Measurements from ENCODE around the gene KASH5.

KASH5 gene, protein sequence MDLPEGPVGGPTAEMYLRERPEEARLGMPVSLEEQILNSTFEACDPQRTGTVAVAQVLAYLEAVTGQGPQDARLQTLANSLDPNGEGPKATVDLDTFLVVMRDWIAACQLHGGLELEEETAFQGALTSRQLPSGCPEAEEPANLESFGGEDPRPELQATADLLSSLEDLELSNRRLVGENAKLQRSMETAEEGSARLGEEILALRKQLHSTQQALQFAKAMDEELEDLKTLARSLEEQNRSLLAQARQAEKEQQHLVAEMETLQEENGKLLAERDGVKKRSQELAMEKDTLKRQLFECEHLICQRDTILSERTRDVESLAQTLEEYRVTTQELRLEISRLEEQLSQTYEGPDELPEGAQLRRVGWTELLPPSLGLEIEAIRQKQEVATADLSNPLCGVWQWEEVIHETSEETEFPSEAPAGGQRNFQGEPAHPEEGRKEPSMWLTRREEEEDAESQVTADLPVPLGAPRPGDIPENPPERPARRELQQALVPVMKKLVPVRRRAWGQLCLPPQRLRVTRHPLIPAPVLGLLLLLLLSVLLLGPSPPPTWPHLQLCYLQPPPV

DNA sequence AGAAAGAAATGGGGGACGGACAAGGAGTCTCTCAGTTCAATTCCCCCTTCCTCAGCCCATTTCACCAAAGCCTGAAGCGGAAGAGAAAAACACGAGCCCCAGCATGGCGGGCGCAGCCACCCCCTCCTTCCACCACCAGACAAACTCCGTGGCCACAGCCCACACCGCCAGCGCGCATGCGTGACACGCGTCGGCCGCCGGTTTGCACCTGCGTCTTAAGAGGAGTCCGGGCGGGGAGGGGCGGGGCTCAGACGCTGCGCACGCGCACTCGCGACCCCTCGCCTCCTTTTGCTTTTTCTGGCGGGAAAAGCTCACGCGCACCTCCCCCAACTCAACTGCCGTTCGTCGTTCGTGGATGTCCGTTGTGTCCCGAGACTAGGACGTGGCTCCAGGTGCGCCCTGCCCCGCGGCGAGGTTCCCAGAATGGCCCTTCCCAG lies at the start of gene KASH5:
Gene KASH5, plus strand, starts transcription at position 314 of the 437 bp plus-strand sequence. CDS start 2,635 bp downstream, outside the sequence.
- peak; percentile 29 for DNase-seq (ENCODE audit: low read depth)

DNA sequence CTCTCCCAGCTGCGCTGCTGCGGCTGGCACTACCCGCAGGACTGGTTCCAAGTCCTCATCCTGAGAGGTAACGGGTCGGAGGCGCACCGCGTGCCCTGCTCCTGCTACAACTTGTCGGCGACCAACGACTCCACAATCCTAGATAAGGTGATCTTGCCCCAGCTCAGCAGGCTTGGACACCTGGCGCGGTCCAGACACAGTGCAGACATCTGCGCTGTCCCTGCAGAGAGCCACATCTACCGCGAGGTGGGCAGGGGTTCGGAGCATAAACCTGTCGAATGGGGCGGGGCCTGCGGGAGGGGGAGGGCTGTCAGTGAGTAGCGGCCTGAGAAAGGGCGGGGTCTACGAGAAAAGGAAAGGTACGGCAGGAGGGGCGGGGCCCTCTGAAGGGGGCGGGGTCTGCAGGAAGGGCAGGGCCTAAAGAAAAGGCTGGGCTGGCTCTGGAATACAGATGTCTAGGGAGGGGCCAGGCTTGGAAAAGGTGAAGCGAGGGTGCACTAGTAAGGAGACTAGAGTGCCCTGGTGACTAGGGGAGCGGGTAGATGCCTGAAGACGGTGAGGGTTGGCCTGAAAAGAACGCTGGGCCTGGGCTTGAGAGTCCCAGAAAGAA lies 49.3 kb upstream of the KASH5 start:
- DNase-seq (ENCODE audit: low read depth): peak; percentile 55

DNA sequence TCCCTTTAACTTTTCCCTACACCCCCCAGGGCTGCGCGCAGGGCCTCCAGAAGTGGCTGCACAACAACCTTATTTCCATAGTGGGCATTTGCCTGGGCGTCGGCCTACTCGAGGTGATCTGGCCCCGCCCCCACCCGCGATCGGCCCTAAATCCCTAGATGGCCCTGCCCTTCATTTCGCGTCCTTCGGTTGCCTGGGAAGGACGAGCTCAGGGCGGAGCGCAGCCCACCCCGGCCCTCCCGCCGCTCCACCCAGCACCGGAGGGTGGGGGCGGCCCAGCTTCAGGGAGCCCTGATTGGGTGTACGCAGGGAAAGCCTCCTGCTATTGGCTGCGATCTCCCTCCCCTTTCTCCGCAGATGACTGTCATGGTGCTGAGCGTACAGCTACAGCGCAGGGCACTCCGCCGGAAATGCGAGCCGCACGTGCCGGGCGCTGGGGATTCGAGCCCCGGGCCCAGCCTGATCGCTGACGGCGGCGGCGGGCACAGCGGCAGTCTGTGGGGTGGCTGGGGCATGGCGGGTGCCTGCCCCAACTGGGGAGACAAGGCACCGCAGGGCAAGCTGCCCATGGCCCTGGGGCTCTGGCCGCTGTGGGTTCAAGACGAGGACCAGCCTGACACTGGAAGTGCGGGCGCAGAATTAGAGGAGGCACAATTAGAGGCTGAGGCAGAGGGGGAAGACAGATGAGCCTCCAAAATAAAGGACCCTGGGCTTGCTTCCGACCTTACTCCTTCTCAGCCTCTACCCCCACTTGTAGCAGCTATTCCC lies 48.6 kb upstream of the KASH5 start:
- DNase-seq (ENCODE audit: low read depth): peak; percentile 95

DNA sequence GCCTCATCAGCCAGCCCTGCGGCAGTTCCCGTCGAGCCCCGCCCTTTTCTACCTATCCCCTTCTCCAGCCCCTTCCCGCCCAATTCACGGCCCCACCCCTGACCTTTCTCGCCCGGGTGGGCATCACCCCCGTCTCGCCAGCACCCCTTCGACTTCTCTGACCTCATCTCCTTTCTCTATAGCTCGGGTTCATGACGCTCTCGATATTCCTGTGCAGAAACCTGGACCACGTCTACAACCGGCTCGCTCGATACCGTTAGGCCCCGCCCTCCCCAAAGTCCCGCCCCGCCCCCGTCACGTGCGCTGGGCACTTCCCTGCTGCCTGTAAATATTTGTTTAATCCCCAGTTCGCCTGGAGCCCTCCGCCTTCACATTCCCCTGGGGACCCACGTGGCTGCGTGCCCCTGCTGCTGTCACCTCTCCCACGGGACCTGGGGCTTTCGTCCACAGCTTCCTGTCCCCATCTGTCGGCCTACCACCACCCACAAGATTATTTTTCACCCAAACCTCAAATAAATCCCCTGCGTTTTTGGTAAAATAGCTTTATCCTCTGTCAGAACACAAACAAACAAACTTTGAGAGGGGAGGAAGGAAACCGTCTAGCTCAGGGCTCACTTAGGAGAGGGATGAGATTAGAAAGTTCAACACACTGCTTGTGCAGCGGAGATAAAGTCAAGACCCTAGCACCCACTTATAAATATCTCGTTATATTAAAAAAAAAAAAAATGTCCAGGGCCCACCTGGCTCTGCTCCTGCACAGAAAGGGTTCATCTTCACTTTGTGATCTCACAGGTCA lies 47.8 kb upstream of the KASH5 start:
- peak; percentile 36 for DNase-seq (ENCODE audit: low read depth)

DNA sequence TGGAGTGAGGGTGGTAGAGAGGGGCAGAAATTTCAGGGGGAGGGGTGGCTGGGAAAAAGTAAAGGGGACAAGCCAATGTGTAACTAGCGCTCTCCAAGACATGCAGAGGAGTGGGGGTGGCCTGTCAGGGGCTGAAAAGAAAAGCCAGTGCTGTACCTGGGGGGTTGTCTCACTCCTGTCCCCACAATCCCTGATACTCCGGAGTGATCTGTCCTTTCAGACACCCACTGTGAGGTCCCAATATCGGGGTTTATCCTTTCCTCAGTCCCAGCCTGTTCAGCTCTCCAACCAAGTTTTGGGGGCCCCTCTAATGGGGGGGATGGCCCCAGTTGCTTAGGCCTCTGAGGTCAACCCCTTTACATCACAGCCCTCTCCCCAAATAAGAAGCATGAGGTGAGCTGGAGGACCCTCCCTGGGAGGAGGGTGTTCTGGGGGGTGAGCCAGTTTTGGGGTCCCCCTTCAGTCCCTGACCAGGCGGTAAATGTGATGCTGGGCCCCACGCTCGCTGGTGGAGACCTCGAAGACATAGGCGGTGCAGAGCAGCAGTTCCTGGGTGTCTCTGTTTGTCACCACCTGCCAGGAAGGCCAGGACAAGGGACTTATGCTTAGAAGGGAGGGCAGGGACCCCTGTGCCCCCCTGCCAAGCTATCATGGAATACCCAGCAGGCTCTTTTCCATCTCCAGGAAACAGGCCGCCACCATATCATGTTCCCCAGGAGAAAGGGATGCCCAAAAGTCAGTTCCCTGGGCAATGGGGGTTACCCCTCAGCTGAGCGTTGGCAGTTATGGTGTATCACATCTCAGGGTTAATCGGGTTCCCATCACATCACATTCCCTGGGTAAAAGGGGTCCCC lies 47.0 kb upstream of the KASH5 start:
- DNase-seq (ENCODE audit: low read depth): no peak

DNA sequence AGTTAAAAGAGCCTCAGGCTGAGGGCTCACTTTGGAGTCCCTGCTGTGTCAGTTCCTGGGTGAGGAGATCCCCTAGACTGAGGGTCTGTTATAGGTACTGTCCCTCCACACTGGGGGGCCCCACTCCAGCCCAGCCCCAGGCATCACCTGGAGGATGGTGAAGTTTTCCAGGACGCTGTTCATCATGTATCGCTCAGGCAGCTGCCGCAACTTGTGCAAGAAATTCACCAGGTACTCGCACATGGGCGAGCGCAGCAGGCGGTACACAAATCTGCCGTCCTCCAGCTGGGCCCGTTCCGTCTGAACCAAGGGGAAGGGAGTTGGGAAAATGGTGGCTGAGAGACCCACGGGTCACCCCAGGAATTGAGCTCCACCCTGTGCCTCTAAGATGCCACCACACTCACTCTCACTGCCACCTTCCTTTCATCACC lies 45.7 kb upstream of the KASH5 start:
- DNase-seq (ENCODE audit: low read depth): no peak

DNA sequence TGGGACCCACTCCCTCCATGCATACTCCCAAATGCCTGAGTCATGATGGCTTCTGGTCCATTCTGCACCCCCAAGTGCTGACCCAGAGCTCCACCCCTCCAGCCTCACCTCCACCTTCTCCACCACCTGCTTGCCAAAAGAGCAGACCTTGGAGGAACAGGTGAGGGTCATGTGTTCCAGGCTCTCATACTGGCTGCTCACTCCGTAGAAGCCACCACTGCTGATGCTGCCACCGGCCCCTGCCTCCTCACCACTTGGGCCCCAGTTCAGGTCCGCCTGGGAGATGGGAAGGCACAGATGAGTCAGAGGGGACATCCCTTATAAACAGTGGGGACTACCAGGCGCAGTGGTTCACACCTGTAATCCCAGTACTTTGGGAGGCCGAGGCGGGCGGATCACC lies 44.9 kb upstream of the KASH5 start:
- DNase-seq (ENCODE audit: low read depth): no peak

DNA sequence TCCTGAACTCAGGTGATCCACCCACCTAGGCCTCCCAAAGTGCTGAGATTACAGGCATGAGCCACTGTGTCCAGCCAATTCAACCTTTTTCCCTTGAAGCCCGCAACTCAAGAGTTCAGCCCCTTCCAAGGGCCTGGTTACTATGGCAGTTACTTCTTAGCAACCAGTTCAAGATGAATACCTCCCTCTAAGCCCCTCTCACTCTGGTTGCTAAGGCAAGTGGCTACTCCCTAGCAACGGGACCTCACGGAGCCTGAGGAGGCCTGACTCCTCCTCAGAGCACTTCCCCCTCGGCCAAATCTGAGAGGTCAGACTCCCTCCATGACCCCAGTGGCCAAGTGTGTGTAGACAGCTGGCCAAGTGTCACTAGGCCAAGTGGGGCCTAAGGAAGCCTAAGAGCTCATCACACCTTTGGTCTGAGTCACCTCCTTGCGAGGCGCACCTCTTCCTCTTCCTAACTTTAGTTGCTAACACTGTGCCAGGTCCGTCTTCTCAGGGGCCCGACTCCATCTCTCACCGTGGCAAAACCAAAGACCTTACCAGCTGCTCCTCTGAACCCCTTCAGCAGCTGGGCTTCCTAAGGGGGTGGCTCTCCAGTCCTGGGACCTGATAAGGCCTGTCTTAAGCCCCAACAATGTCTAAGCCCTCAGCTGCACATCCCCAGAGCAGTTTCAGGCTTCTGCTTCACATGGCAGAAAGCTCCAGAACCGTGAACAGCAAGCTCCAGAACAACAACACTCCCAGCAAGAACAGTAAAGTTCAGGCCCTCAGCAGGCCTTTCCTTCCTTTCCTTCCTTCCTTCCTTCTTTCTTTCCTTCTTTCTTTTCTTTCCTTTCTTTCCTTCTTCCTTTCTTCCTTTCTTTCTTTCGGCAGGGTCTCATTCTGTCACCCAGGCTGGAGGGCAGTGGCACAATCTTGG lies 43.3 kb upstream of the KASH5 start:
- DNase-seq (ENCODE audit: low read depth): no peak

DNA sequence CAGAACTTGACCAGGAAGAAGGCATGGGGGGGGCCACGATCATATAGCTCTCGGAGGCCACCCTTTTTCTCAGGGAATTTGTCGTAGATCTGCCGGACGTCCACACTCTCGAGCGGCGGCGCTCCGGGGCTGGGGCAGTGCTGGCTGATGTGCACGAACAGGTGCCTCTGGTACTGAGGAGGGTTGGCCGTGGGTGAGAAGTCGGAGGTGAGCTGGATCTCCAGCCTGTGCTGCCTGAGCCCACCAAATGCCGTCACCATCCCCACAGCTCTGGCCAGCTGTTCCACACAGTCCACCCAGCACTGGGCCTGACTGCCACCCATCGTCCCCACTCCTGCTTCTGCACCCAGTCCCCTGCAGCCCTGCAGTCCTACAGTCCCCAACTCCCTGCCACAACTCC lies 40.9 kb upstream of the KASH5 start:
- no peak for DNase-seq (ENCODE audit: low read depth)

DNA sequence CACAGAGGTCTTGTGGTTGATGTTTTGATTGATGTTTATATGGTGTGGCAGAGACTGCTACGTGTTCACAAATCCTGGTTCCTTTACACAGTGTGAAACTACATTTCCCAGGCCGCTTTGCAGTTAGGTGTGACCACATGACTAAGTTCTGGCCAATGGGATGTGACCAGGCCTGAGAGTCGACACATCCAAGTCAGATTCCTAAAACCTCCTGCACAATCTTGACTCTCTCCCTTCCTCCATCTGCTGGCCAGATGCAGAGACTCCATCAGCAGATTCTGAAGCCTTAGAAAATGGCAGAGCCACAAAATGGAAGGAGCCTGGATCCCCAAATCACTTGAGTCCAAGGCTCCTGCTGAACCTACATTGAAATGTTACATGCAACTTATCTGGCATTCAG lies 40.2 kb upstream of the KASH5 start:
- DNase-seq (ENCODE audit: low read depth): peak; percentile 75

DNA sequence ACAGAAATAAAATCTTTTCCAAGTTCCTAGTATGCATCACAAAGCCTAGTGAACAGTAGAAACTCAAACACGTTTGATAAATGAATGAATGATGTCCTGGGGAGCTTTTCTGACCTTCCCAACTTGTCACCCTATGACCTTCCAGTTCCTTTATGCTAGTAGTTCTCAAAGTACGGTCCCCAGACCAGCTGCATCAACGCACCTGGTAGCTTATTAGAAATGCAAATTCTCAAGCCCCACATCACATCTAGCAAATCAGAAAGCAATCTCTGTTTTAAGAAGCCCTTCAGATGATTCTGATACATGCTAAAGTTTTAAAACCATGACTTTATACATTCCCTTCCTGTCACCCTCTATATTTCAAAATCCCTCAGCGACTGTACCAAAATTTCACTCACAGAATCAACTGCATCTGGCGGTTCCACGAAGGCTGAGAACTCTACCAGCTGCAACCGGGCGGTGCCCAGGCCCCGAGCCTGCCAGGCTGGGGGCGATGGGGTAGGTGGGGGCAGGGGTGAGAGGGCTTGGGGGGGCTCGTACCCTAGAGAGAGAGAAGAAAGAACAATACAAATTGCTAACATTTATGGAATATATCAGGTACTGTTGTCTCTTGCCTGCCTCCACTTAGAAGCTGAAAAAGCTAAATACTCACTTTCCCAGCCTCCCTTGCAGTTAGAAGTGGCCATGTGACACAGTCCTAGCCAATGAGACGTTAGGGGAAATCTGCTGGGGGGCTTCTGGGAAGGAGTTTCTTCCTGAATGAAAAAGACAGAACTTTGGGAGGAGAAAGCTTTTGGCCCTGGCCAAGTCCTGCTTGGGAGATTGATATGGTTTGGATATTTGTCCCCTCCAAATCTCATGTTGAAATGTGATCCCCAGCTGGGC lies 39.5 kb upstream of the KASH5 start:
- no peak for DNase-seq (ENCODE audit: low read depth)

DNA sequence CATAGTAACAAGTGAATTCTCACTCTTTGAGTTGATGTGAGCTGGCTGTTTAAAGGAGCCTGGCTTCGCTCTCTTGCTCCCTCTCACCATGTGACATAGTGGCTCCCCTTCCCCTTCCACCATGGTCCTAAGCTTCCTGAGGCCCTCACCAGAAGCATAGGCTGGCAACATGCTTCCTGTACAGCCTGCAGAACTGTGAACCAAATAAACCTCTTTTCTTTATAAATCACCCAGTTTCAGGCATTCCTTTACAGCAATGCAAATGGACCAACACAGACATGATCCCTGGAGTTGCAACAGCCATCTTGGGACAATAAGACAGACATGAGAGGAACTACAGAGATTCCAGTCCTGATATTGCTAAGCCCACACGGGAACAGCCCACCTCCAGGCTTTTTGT lies 38.5 kb upstream of the KASH5 start:
- DNase-seq (ENCODE audit: low read depth): no peak

DNA sequence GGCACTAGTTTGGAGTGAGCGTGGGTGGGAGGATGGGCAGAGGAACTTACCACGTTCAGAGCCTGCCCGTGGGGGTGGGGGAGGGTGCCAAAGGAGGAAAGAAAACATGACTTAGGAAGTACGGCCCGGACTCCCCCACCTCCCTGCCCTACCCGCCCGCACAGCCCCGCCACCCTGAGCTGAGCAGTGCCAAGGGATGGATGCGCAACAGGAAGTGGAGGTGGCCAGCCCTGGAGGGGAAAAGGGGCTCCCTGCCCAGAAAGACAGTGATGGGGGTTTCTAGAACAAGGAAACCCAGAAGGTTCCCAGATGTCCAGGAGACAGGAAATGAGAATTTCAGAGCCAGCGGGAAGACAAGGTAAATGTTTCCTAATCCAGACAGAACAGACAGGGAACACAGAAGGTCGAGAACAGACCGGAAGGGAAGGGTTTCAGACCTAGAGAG lies 32.1 kb upstream of the KASH5 start:
- DNase-seq (ENCODE audit: low read depth): peak; percentile 23

DNA sequence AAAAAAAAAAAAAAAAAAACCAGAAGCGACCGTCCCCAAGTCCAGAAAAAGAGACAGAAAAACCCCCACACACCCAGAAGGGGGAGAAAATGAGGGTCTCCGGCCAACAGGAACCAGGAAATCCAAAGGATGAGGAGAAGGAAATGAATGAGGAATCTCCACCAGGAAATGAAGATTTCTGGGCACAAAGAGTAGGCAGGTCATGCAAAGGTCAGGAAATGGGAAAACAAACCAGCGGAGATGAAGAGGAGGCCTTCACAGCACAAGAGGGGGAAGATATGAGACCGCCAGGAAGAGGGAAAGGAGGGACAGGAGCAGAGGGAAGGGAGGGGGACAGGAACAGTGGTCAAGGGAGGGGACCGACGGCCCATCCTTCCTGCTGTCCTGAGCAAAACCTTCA lies 31.7 kb upstream of the KASH5 start:
- no peak for DNase-seq (ENCODE audit: low read depth)

DNA sequence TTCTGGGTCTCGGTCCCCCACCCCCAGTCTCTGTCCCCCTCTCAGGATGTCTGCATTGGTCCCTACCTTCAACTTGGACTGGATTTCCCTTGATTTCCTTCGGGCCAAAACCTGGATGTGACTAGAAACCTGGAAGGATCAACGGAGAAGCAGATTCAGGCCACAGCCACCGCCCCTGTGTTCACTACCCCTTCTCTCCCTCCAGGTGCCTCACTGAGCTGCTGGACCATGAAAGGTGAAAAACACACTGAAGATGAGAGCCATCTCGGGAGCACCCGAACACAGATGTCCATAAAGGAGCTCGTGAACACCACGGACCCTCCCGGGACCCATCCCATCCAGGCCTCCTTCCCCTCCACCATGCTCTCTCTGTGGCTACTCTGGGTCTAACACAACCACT lies 30.9 kb upstream of the KASH5 start:
- no peak for DNase-seq (ENCODE audit: low read depth)

DNA sequence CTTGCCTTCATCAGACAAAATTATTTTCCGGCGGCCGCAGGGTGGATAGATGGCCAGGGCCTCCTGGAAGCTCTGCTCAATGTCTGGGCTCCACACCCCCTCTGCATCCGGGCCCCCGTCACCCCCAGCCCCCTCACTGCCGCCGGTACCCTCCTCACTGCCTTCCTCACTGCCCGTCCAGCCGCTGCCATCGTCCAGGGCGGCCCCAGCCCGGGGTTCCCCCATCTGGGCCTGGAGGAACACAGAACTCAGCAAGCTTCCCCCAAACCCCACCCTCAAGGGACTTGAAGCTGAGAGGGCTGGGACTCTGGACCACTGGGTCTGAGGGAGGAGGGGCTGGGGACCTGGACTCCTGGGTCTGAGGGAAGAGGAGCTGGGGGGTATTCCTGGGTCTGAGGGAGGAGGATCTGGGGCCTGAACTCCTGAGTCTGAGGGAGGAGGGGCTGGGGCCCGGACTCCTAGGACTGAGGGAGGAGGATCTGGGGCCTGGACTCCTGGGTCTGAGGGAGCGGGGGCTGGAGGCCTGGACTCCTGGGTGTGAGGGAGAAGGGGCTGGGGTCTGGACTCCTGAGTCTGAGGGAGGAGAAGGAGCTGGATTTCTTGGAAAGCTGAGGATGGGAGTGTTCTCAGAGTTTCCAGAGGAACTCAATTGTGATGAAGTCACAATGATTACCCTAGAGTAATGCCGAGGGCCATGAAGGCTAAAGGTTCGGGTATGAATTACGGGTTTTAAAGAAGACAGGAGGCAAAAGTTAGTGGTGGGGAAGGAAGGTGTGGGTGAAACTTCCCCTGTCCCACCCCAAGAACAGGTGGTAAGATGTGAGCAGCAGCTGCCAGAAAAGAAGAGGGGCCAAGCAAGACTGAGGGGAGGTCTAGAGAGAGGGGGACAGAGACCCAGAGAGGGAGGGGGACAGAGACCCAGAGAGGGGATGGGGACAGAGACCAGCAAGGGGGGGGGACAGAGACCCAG lies 27.9 kb upstream of the KASH5 start:
- DNase-seq (ENCODE audit: low read depth): no peak

DNA sequence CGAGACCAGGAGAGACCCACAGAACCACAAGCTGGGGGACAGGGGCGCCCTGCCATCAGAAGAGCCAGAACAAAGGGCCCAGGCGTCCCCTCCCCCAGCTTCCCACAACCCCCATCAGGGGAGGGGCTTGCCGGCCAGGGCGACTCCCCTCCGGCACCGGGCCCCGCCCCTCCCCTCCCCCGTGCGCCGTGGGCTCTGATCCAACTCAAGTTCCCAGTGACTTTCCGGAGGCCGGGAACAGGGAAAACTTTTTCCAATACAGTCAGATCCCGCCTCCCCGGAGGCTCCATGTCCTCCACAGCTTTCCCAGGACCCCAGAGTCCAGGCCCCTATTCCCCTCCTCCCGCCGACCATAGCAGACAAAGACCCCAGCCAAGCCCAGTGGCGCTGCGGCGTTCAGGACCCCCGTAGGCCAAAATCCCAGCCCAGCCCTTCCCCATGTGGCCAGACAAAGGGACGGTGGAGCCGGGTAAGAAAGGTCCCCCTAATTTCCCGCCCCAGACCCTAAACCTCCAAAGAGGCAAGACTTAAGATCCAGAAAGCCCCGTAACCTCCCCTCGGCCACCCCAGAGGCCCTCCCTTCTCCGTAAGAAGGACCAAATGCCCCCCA lies 26.5 kb upstream of the KASH5 start:
- peak; percentile 60 for DNase-seq (ENCODE audit: low read depth)
